DLD1 (cell line): ENCODE measurements around the gene TMEM97.
"Not testable (repeated sequence)": the region's sequence is repeated elsewhere in the genome, so short reads cannot be mapped to it uniquely, and the experiment has no call there.

Experiments
- in situ Hi-C: cut with HindIII; loops from 2 replicates; pipeline ENCODE4 v1.10.0; 2017; ENCODE audit warnings: low sequenced_read_pairs

TMEM97 gene

DNA sequence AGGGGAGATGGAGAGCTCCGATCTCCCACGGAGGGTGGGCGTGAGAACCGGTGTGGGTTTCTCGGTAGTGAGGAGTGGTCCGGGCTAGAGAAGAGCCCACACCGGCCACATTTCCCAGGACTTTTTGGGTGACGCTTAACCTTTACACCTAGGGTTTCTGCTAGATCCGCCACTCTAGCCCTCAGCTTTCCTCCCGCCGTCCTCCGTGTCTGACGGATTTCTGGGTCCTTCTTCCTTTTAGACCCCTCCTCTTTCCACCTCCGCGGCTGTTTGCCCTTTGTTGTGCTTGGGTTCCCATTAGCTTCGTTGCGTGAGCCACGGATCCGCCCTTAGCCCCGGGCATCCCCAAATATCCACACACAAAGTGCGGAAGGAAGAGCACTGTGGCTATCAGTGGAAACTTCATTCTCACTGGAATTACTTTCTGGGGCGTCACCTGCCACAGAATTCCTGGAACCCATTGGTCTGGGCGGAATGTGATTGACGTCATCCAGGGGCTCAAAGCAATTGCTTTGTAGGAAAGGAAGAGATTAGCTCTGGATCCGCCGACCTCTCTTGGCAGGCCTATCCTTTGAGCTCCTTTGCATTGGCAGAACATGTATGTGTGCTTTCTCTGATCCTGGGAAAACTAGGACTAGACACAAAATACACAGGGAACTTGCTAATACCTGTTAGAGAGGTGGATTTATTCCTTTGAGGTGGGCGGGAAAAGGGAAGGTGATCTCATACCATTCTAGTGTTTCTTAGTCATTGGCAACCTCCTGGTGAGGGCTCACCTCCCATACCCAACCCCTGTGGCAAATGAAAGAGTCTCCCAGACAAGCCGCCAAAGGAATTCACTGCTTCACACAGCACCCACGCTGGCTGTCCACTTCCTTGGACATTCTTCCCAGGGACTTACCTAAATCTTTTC, 17.2 kb downstream of the TMEM97 start:
- in situ Hi-C loops = no loop called here

DNA sequence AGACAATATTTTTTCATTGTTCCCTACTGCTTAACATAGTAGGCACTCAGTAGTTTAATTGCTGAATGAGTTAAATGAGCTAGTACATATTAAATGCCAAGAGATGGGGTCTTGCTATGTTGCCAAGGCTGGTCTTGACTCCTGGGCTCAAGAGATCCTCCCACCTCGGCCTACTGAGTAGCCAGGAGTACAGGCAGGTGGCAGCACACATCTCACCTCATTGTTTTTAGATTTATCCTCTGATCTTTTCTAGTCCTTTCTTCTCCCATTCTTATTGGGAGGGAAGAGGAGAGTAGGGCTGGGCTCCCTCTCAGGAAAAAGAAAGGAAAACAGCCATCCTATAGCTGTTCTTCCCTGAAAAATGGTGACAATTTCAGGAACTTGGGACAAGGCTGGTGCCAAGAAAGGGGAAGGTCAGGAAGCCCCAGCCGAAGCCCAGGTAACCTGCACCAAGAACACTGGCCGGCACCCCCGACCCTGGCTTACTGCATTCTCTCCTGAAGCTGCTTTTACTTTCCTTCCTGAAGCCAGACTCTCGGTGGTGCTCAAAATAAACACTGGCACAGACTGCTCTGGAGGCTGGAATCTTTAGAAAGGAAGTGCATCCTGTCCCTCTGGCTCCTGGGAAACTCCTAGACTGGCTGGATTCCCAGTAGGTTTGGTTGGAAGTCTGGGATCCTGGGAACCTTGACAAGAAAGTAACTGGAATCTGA, 19.2 kb downstream of the TMEM97 start:
- in situ Hi-C loops = no loop called here

DNA sequence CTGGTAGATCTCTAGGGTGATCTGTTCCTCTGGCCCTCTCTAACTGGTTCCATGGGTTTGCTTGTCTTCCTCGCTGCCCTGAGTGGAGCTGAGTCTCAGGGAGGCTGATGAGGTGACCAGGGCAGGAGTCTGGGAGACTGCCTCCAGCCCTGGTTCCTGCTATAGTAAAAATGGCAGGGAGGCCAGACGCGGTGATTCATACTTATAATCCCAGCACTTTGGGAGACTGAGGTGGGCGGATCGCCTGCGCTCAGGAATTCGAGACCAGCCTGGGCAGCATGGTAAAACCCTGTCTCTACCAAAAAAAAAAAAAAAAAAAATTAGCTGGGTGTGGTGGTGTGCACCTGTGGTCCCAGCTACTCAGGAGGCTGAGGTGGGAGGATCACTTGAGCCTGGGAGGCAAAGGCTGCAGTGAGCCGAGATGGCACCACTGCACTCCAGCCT, 19.8 kb downstream of the TMEM97 start:
- in situ Hi-C loops = not testable (repeated sequence)

DNA sequence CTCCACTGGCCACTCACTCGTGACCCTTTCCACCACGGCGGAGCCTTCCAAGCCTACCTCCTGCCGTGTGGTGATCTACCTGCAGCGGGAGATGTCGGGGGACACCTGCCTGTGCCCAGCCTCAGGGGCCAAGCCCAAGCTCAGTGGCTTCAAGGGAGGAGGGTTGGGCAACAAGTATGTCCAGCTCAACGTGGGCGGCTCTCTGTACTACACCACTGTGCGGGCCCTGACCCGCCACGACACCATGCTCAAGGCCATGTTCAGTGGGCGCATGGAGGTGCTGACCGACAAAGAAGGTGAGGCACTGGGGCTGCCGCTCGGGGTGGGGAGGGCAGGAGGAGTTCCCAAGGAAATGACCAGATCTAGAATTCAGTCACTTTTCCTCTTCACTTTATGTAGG, 20.4 kb downstream of the TMEM97 start:
- in situ Hi-C loops = no loop called here

DNA sequence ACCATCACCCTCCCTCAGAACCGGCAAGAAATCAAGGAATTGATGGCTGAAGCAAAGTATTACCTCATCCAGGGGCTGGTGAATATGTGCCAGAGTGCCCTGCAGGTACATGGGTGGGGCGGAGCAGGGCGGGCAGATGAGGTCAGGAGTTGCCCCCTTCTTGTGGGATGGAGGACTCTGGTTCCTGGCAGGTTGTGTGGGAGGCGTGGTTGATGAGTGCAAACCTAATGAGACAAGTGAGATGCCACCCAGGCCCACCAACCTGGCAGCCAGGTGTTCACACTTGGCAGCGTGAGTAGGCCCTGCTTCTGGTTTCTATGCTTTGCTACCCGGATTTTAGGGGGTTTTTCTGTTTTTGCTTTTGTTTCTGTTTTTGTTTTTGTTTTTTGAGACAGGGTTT, 21.4 kb downstream of the TMEM97 start:
- in situ Hi-C loops = no loop called here

DNA sequence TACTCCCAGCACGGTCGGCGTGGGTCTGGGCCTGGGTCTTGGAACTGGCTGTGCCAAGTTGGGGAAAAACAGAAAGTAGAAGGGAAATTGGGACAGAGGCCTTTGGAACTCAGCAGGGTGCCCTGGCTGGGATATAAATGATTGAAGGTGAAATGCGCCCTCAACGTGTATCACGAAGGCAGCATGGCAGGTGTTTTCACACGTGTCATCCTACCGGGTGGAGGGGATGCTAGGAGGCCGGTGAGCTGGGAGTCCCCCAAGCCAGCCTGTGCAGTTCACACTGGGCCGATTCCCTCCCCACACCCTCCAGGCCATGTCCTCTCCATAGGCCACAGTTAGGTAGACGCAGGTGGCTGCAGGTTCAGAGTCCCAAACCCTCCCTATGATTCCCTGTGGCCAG, 22.5 kb downstream of the TMEM97 start:
- in situ Hi-C loops = no loop called here

DNA sequence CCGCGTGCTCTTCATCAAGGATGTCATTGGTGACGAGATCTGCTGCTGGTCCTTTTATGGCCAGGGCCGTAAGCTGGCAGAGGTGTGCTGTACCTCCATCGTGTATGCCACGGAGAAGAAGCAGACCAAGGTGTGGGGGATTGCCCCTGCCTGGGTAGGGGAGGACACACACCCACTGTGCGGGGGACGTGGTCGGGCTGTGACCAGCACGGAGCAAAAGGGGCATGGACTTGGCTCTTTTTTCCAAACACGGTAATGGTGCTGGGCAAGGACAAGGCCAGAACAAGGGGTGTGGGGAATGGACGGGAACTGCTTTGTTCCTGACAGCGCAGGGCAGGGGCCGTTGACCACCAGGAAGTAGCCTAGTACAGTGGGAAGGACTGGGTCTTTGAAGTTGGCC, 23.3 kb downstream of the TMEM97 start:
- in situ Hi-C loops = no loop called here

DNA sequence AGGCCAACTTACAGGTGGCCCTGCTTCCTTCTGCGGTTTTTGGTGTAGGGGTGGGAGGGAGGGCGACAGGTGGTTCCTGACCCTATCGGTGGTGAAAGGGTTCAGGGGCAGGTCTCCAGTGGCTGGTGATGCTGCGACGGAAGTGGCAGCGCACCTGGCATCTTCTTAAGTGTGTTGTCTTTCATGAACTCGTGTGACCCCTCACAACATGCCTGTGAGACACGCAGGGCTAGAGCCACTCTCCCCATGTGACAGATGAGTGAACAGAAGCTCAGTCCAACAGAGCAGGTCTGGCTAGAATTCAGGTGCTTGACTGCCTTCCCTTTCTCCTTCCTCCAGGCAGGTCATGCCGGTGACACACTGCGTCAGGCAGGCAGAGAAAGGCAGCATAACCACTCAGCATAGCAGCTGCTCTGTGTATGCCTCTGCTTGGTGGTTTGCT, 24.5 kb downstream of the TMEM97 start:
- in situ Hi-C loops = no loop called here

DNA sequence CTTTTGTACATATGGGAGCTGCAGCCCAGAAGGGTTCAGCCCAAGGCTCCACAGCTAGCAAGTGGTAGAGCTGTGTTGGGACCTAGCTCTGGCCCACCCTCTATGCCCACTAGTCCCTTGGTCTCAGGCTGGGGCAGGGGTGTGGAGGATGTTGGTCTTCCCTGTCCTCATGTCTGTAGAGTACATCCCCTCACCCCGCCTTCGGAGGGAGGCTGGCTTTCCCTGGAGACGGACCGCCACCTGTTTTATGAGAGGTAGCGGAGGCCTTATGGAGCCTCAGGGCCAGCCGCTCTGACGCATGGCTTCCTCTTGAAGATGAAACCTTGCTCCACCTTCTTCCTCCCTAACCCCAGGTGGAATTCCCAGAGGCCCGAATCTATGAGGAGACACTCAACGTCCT, 25.0 kb downstream of the TMEM97 start:
- in situ Hi-C loops = no loop called here

DNA sequence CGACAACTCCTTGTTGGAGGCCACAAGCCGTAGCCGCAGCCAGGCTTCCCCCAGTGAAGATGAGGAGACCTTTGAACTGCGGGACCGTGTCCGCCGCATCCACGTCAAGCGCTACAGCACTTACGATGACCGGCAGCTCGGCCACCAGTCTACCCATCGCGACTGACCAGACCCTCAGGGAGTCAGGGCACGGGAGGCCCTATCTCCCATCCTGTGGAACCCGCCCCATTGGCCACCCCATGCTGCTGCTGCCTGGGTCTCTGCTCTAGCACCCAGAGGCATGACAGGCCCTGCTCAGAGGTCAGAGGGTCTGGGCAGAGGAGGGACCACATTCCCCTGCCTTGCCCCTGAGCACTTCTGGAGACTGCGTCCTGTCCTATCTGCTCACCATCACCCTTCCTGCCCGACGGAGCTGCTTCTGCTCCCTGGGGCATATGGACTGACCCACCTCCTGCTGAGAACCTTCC, 25.5 kb downstream of the TMEM97 start:
- in situ Hi-C loops = no loop called here

DNA sequence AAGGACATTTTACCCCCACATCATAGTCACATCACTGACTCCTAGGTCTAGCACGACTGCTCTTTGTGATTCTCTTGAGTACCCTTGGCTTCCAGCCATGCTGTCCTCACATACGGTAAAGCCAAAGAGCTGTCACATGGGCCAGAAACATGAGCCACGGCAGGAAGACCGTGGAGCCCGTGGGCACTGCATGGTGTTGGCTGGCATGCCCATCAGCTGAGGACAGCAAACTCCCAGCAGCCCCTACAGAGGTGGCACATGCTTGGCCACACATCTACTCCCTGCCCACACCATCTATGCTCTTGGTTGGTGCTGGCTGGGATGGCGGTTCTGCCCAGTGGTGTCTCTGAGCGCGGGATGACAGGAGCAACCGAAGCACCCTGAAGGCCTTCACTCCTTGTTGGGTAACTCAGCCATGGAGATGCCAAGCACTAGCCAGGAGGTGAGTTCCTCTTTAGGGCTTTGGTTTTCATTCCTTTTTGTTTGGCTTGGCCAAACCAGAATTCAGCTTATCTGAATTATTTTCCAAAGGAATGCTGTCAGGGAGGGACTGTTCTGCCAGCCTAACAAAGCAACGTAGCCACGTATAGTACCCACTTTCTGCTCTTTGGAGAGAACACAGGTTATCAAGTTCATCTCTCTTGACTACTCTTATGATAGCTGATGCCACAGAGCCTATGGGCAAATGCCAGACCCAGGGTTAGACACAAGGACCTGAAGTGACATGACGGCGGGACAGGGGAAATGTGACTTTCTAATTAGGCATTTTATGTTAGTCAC, 26.6 kb downstream of the TMEM97 start:
- in situ Hi-C loops = no loop called here

DNA sequence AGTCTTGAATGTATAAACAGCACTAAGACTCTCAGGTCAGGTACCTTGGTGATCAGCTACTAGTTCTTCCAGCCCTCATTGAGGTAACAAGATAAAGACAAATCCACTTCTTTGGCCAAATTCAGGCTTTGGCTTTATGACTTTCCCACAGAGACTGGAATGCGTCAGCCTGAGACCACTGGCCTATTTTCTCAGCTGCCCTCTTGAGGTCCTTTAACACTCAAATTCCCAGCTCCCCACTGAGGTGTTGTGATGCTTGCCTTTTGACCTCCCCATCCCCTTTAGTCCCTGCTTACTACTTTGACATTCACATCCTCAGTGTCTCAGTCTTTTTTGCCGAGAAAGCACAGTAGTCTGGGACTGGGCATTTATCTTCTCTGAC, 27.2 kb downstream of the TMEM97 start:
- in situ Hi-C loops = no loop called here

DNA sequence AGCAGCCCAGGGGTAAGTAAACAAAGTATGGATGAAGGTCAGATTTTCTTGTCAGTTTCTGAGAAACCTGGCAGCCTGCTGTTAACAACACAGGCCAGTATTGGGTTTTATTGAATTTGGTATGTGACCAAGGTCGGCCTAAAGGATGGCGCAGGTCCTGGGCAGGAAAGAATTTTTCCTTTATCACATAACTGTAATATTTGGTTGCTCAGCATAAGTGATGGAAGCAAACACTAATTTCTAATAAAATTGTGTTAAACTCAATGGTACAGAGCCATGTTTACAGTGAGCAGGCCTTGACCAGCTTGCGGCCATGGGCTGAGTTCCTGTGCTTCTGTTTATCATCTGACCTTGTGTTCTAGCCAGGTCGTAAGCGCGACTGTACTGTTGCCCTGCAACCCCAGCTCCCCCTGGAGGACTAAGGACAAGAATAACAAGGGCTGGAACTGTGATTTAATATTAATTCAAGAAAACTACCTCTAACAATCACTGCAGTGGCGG, 27.8 kb downstream of the TMEM97 start:
- in situ Hi-C loops = no loop called here

DNA sequence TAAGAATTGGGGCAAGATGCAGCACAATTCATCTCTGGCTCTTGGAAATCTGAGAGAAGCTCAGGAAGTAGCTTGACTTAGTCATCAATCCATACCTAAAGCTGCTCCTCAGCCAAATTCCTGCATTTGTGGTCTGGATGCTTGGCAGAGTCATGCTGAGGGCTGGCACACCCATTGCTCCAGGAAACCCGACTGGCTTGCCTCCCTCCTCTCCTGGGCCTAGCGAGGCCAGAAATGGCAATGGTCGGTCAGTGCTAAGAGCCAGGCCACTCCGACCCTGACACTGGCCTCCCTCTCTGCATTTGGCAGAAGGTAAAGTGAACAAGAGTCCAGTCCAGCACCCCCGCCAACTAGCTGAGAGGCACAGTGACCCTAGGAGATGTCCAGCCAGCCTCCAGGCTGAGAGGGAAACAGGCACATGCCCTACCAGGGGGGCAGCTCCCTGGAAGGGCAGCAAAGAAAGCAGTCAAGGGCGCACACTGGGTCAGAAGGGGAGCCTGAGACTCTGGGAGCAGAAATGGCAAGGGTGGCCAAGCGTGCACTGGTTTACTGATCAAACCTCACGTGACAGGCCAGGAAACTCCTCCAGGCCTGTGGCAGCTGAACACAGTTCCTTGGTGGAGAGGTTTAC, 28.4 kb downstream of the TMEM97 start:
- in situ Hi-C loops = no loop called here

DNA sequence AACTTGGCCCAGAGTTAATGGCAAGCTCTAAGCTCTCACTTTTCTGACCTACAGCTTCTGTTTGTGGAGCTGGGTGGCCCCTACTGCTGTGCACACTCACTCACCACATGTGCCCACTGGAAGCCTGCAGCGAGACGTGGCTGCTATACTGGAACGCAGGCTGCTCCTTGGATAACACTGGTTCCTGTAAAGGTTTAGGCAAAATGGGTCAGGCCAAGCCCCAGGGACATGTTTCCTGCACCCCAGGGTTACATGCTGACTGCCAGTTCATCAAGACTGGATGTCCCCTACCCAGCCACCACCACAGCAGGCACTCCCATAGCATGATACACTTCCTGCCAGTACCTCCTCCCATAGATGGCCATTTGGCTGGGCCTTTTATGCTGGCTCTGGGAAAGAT, 30.0 kb downstream of the TMEM97 start:
- in situ Hi-C loops = no loop called here

DNA sequence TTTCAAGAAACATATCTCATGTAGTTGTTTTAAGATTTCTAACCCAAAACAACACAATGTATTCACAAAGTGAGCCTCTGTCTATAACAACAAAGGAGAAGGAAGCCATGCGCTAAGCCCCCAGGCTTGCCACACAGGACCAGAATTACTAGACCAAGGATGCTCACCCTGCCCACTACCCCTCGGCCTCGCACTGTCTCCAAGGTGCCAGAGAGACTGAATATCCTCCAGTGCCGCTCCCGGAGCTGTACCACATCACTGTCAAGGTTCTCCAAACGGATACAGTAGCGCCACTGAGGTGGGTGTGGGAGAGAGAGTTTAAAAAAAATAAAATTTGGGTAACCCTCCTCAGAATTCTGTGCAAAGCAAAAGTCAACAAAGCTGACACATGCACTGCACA, 31.3 kb downstream of the TMEM97 start:
- in situ Hi-C loops = no loop called here

DNA sequence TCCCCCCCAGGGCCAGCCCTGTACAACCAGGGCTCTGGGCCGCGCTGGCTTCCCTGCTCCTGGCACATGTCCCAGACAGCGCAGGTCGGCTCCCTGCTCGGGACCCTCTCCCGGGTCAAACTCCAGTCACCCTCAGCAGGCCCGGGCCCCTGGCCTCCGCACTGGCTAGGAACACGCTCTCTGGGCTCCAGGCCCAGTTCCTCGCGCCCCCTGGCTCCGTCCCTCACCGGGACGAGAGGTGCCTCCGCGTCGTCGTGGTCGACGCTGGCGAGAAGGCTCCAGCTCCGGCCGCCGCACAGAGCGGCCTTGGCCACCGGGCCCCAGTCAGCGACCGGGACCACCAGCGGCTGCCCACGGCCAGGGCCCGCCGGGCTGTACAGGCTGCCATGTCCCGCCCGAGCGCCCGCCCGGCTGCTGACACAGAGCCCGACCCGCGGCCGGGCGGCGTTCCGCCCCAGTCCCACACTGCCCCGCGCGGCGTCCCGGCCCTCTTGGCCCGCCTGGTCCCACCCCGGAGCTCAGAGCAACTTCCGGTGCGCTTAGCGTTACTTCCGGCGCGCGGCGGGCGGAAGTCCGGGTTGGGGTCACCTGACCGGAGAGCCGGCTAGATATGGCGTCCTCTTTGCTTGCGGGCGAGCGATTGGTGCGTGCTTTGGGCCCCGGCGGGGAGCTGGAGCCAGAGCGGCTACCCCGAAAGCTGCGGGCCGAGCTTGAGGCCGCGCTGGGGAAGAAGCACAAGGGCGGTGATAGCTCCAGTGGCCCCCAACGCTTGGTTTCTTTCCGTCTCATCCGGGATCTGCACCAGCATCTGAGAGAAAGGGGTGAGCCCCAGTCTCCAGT, 38.3 kb downstream of the TMEM97 start, which contains the start of gene POLDIP2:
TSS of gene POLDIP2 (minus strand) at position 467 of the 840 bp plus-strand sequence. CDS start at position 388, 79 bp downstream.
- in situ Hi-C loops = no loop called here

DNA sequence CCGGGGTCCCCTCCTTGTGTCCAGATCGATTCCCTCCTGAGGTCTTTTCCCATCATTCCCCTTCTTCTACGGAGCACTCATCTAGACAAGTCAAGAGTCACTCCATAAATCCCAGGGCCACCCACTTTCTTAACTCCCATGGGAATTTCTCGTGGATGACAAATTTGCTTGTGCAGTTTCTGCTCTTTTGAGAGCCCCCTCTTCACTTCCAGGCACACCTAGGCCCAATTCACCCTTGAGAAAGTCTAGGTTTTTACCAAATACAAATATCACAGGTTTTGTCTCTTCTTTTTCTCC, 38.8 kb downstream of the TMEM97 start:
- in situ Hi-C loops = no loop called here

DNA sequence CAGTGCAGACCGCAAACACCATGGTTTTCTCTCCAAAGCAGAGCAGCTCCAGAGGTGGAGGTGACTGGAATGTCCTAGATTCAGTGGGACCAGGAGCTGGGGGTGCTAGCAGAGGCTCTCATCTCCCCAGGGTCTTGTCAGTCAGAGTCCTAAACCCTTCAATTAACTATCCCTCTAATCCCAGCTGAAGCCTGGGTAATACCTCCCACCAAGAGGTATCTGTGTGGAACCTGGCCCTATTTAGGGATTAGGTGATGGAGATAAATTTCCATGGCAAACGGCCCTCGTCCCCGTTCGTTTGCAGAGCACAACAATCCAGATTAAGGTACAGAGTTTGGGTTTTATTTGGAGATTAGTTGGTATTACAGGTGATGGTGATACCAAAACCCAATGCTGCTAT, 44.2 kb downstream of the TMEM97 start:
- in situ Hi-C loops = no loop called here
